D721Med (cell line): ENCODE data around the gene COL8A2.
A peak's percentile ranks its signal among the peaks of the same experiment; 100 is the strongest.

ENCODE experiments used
- DNase-seq: peaks from one replicate; pipeline ENCODE4 v3.0.0; 2011; ENCODE audit warnings: low spot score; ENCODE audit not compliant: insufficient read length
- FAIRE-seq: peaks from 2 replicates; lab custom pipeline; 2011; peaks lifted over from hg19 to GRCh38; lab: Jason Lieb, UNC
- CTCF ChIP-seq: IDR thresholded peaks from 2 replicates; pipeline ENCODE4 v1.5.1; 2012; ENCODE audit warnings: mild to moderate bottlenecking, control low read depth; ENCODE audit not compliant: insufficient read depth; ENCODE audit errors: missing control alignments

Gene COL8A2

GRCh38 chr1:36076979-36077573 is 47.9 kb downstream of the COL8A2 start:
- TF ChIP-seq CTCF, result no peak
- DNase-seq (no peak), FAIRE-seq (no peak)

DNA sequence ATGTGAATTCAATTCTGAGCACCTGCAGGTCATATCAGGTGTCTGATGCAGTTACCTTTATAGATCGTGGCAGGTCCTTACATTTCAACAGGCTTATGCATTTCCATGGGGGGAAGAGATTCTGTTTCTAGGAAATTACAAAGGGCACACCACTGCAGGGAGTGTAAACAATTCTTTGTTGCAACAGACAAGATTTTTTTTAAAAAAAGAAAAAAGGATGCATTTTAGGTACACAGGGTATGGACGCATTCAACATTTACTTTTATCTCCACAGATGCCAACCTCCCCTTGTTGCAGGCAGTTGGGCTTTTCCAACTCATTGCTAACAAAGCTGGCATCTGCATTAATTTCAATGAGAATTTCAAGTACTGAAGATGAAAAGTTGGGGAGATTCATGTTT is 54.7 kb downstream of the COL8A2 start:
- no peak for TF ChIP-seq CTCF
- FAIRE-seq, result no peak
- DNase-seq, result no peak

GRCh38 chr1:36068866-36069265 is 56.2 kb downstream of the COL8A2 start:
- DNase-seq, result no peak

GRCh38 chr1:36067871-36068270 is 57.2 kb downstream of the COL8A2 start:
- DNase-seq (no peak), FAIRE-seq (no peak)
- TF ChIP-seq CTCF, result no peak

More at GRCh38 chr1:36068866-36069265, 56.2 kb downstream of the COL8A2 start:
- no peak for FAIRE-seq
- no peak for TF ChIP-seq CTCF

DNA sequence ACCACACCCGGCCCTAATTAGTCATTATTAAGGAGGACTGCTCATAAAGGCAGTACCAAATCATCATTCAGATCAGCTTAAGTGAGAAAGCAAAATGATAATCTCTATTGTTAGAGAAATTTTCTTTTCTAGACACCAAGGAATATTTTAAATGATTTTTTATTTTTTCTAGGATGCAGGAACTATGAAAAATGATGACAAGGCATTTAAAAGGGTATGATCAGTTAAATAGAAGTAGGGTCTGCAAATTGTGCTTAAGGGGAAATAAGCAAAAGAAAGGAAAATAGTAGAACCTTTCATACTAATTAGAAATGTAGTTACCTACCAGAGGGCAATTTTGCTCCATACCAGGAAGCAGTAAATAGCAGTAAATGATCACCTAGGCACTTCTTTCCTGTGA is 62.7 kb downstream of the COL8A2 start:
- FAIRE-seq, result no peak
- TF ChIP-seq CTCF, result no peak
- DNase-seq, result no peak

- TF ChIP-seq CTCF, result no peak
- FAIRE-seq (peak; percentile 80), DNase-seq (no peak)
Observed at GRCh38 chr1:36055706-36056105, 69.3 kb downstream of the COL8A2 start.

DNA sequence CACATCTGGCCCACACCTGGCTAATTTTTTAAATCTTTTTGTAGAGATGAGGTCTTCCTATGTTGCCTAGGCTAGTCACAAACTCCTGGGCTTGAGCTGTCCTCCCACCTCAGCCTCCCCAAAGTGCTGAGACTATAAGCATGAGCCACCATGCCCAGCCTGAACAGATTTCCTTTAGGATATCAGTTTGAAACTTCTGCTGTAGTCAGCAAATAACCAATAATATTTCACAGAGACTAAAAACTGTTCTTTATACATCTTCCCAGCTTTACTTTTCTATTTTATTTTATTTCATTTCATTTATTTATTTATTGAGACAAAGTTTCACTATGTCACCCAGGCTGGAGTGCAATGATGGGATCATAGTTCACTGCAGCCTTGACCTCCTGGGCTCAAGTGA is 71.0 kb downstream of the COL8A2 start:
- no peak for FAIRE-seq
- no peak for DNase-seq
- TF ChIP-seq CTCF, result no peak
